SU-DHL-6 (cell line): ENCODE data around the gene OTUB2.

Experiments used
- H2AFZ ChIP-seq: fragments of 200-600 bp; sonication (generic); 2 replicates; pipeline ENCODE4 v1.6.1; 2014; ENCODE audit warnings: low read depth, mild to moderate bottlenecking, moderate library complexity, mixed read lengths, antibody characterized with exemption, low read length; ENCODE audit not compliant: severe bottlenecking
- H3F3A ChIP-seq: fragments of 200-600 bp; shearing (Covaris generic); 2 replicates; pipeline ENCODE4 v1.6.0; 2016; ENCODE audit warnings: antibody characterized with exemption, mild to moderate bottlenecking; ENCODE audit not compliant: insufficient read depth
- H3K27ac ChIP-seq: fragments of 200-600 bp; sonication (generic); 2 replicates; pipeline ENCODE4 v1.5.1; 2016; ENCODE audit warnings: low read depth, mild to moderate bottlenecking, low read length, moderate library complexity, mixed read lengths
- H3K27me3 ChIP-seq: fragments of 200-600 bp; sonication (generic), shearing (Covaris generic); 2 replicates; pipeline ENCODE4 v1.6.0; 2014; ENCODE audit warnings: mild to moderate bottlenecking, low read length
- H3K36me3 ChIP-seq: fragments of 200-600 bp; sonication (generic); 2 replicates; pipeline ENCODE4 v1.6.1; 2014; ENCODE audit warnings: mild to moderate bottlenecking, low read length, mixed read lengths
- H3K4me2 ChIP-seq: fragments of 300-600, 200-600 bp; shearing (Covaris generic), sonication (generic); 2 replicates; pipeline ENCODE4 v1.6.0; 2014; ENCODE audit warnings: low read length, low read depth, mild to moderate bottlenecking; ENCODE audit not compliant: poor library complexity, severe bottlenecking
- H3K4me3 ChIP-seq: fragments of 200-600 bp; sonication (generic); 2 replicates; pipeline ENCODE4 v1.5.1; 2014; ENCODE audit warnings: antibody characterized with exemption, low read length, mild to moderate bottlenecking, mixed read lengths; ENCODE audit not compliant: insufficient read depth, poor library complexity, severe bottlenecking
- H3K79me2 ChIP-seq: fragments of 200-600 bp; sonication (generic); 2 replicates; pipeline ENCODE4 v1.6.1; 2014; ENCODE audit warnings: mild to moderate bottlenecking, low read length, moderate library complexity; ENCODE audit not compliant: insufficient read depth
- H3K9ac ChIP-seq: fragments of 200-600 bp; sonication (generic); 2 replicates; pipeline ENCODE4 v1.7.0; 2014; ENCODE audit warnings: mild to moderate bottlenecking, low read length
- H3K9me2 ChIP-seq: fragments of 200-600 bp; sonication (generic); replicated peaks from 2 replicates; pipeline ENCODE4 v1.6.1; 2014; ENCODE audit warnings: low read length; ENCODE audit not compliant: insufficient read depth
- H3K9me3 ChIP-seq: fragments of 200-600 bp; sonication (generic); 2 replicates; pipeline ENCODE4 v1.6.1; 2014; ENCODE audit warnings: low read length, mixed read lengths; ENCODE audit not compliant: insufficient read depth
- H4K20me1 ChIP-seq: fragments of 200-600 bp; sonication (generic); 2 replicates; pipeline ENCODE4 v1.6.1; 2014; ENCODE audit warnings: low read depth, mild to moderate bottlenecking, antibody characterized with exemption, low read length, moderate library complexity, mixed read lengths
- EZH2phosphoT487 ChIP-seq: fragments of 200-600 bp; sonication (generic), shearing (Covaris generic); conservative IDR thresholded peaks from 2 replicates; pipeline ENCODE4 v1.6.1; 2018; ENCODE audit warnings: mild to moderate bottlenecking, antibody characterized with exemption, low read length, moderate library complexity, mixed read lengths
- TF ChIP-seq, protein P1 (sequence below): fragments of 200-600 bp; sonication (generic); IDR thresholded peaks from one replicate; pipeline ENCODE4 v1.5.1; 2017; ENCODE audit warnings: antibody characterized with exemption, mild to moderate bottlenecking, low read length, moderate library complexity; ENCODE audit not compliant: insufficient read depth, poor library complexity, severe bottlenecking

Gene OTUB2

DNA sequence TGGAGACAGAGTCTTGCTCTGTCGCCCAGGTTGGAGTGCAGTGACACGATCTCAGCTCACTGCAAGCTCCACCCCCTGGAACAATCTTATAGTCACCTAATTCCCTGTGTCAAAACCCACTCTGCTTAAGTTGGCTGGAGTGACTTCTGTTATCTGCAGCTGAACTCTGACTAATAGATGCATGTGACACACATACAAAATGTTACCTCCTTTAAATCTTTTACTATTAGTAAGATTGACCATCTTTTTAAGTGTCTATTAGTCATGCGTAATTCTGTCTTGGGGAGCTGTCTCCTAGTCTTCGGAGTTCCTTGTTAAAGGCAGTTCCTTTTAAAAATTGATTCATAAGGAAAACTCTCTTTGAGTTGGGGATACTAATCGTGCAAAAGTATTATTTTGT, 62.4 kb downstream of the OTUB2 start:
- no peak overlapping the region for H3K4me3 ChIP-seq
- no peaks in the 10 kb centered on the region for H3F3A ChIP-seq
- H3K27ac ChIP-seq = no peak overlapping the region
- H3K9me3 ChIP-seq = no peaks in the 10 kb centered on the region
- no peak overlapping the region for H2AFZ ChIP-seq
- no peak for TF ChIP-seq EZH2phosphoT487
- TF ChIP-seq, protein P1, sequence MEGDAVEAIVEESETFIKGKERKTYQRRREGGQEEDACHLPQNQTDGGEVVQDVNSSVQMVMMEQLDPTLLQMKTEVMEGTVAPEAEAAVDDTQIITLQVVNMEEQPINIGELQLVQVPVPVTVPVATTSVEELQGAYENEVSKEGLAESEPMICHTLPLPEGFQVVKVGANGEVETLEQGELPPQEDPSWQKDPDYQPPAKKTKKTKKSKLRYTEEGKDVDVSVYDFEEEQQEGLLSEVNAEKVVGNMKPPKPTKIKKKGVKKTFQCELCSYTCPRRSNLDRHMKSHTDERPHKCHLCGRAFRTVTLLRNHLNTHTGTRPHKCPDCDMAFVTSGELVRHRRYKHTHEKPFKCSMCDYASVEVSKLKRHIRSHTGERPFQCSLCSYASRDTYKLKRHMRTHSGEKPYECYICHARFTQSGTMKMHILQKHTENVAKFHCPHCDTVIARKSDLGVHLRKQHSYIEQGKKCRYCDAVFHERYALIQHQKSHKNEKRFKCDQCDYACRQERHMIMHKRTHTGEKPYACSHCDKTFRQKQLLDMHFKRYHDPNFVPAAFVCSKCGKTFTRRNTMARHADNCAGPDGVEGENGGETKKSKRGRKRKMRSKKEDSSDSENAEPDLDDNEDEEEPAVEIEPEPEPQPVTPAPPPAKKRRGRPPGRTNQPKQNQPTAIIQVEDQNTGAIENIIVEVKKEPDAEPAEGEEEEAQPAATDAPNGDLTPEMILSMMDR = no peak
- H3K4me2 ChIP-seq = no peak overlapping the region
- no peaks in the 10 kb centered on the region for H4K20me1 ChIP-seq
- no peak overlapping the region for H3K9ac ChIP-seq
- no peaks in the 10 kb centered on the region for H3K9me2 ChIP-seq
- H3K27me3 ChIP-seq = no peaks in the 10 kb centered on the region
- H3K79me2 ChIP-seq = no peaks in the 10 kb centered on the region
- H3K36me3 ChIP-seq = no peaks in the 10 kb centered on the region

DNA sequence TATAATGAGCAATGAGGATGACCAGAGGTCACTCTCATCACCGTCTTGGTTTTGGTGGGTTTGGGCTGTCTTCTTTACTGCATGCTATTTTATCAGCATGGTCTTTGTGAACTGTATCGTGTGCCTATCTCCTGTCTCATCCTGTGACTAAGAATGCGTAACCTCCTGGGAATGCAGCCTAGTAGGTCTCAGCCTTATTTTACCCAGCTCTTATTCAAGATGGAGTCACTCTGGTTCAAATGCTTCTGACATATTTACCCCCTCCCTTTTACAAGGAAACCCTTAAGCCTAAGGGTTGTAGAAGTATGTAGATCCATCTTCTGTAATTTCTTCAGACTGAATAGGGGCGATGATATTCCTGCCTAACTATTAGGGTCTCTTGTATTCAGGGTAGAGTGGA, 63.3 kb downstream of the OTUB2 start:
- H3K4me2 ChIP-seq = no peak overlapping the region
- H3K79me2 ChIP-seq = no peaks in the 10 kb centered on the region
- H3K36me3 ChIP-seq = no peaks in the 10 kb centered on the region
- H3K9me3 ChIP-seq = no peaks in the 10 kb centered on the region
- no peaks in the 10 kb centered on the region for H3F3A ChIP-seq
- no peak overlapping the region for H2AFZ ChIP-seq
- H3K27ac ChIP-seq = no peak overlapping the region
- no peaks in the 10 kb centered on the region for H3K27me3 ChIP-seq
- no peaks in the 10 kb centered on the region for H4K20me1 ChIP-seq
- TF ChIP-seq, protein P1 = no peak
- no peak for TF ChIP-seq EZH2phosphoT487
- no peak overlapping the region for H3K4me3 ChIP-seq
- H3K9me2 ChIP-seq = no peaks in the 10 kb centered on the region
- no peak overlapping the region for H3K9ac ChIP-seq

DNA sequence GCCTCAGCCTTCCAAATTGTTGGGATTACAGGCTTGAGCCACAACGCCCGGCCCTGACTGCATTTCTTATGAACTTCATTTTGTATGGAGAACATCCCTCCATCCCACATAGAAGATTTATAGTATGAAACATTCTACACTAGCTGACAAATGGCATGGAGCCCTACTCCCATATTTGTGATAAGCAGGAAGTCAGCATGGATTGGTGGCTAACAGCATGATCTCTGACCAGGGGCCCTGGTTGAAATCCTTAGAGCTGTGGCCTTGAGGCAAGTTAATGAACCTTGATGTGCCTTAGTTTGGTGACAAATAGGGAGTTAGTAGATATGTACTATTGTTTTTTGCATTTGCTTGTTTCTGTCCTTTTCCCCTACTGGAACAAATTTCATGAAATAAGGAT, 67.3 kb downstream of the OTUB2 start:
- Histone ChIP-seq H3K79me2 (no peaks in the 10 kb centered on the region), H3K36me3 (no peaks in the 10 kb centered on the region), H3K27me3 (no peaks in the 10 kb centered on the region), H3K9ac (no peak overlapping the region), H3K9me2 (no peaks in the 10 kb centered on the region), H3K4me2 (no peak overlapping the region), H3F3A (no peaks in the 10 kb centered on the region), H2AFZ (no peak overlapping the region), H3K9me3 (no peaks in the 10 kb centered on the region), H3K4me3 (no peak overlapping the region), H3K27ac (no peak overlapping the region), H4K20me1 (no peaks in the 10 kb centered on the region)
- TF ChIP-seq EZH2phosphoT487 = no peak
- TF ChIP-seq, protein P1 = no peak
